Smooth muscle cell (in vitro differentiated cells): ENCODE data around the gene CISTR. TPM values are rescaled to one million over a fixed set of nuclear protein-coding genes. Genes with fewer than 3 reads are reported as not detected.

Experiments
- DNase-seq: peaks from one replicate; lab custom pipeline; 2025; ENCODE audit not compliant: unreplicated experiment; lab: John Stamatoyannopoulos, UW
- H2AFZ ChIP-seq: fragments of 200-600 bp; sonication (generic); 2 replicates; pipeline ENCODE4 v1.6.0; 2016; ENCODE audit warnings: antibody characterized with exemption, low read depth, mild to moderate bottlenecking
- H3F3A ChIP-seq: fragments of 200-600 bp; sonication (generic); 2 replicates; pipeline ENCODE4 v1.6.0; 2017; ENCODE audit warnings: antibody characterized with exemption, low read depth
- H3K27ac ChIP-seq: fragments of 200-600 bp; sonication (generic); 2 replicates; pipeline ENCODE4 v1.5.1; 2016; ENCODE audit warnings: low read depth, mild to moderate bottlenecking
- H3K27me3 ChIP-seq: fragments of 200-600 bp; sonication (generic); 2 replicates; pipeline ENCODE4 v1.6.1; 2016; ENCODE audit warnings: low read depth, mild to moderate bottlenecking
- H3K36me3 ChIP-seq: fragments of 200-600 bp; sonication (generic); 2 replicates; pipeline ENCODE4 v1.5.1; 2016; ENCODE audit warnings: low read depth
- H3K4me1 ChIP-seq: fragments of 200-600 bp; sonication (generic); 2 replicates; pipeline ENCODE4 v1.5.1; 2016; ENCODE audit warnings: low read depth
- H3K4me2 ChIP-seq: fragments of 200-600 bp; sonication (generic); 2 replicates; pipeline ENCODE4 v1.6.0; 2016; ENCODE audit warnings: mild to moderate bottlenecking
- H3K4me3 ChIP-seq: fragments of 200-600 bp; sonication (generic); 2 replicates; pipeline ENCODE4 v1.5.1; 2016; ENCODE audit warnings: mild to moderate bottlenecking
- H3K79me2 ChIP-seq: fragments of 200-600 bp; sonication (generic); 2 replicates; pipeline ENCODE4 v1.6.0; 2016; ENCODE audit warnings: low read depth, mild to moderate bottlenecking
- H3K9ac ChIP-seq: fragments of 200-600 bp; sonication (generic); 2 replicates; pipeline ENCODE4 v1.6.0; 2016; ENCODE audit warnings: low read depth
- H3K9me3 ChIP-seq: fragments of 200-600 bp; sonication (generic); replicated peaks from 2 replicates; pipeline ENCODE4 v1.5.1; 2016; ENCODE audit warnings: low read depth
- H4K20me1 ChIP-seq: fragments of 200-600 bp; sonication (generic); 2 replicates; pipeline ENCODE4 v1.6.0; 2016; ENCODE audit warnings: low read depth
- CTCF ChIP-seq: fragments of 200-600 bp; sonication (generic); IDR thresholded peaks from 2 replicates; pipeline ENCODE4 v1.5.1; 2017; ENCODE audit warnings: borderline replicate concordance, mild to moderate bottlenecking, antibody characterized with exemption; ENCODE audit not compliant: insufficient read depth, poor library complexity, severe bottlenecking
- WGBS: methylation state at CpG from one replicate; pipeline ENCODE4 v1.1.7; 2016; ENCODE audit warnings: low lambda C conversion rate; 5-methylcytosine and 5-hydroxymethylcytosine counted together
- polyA plus RNA-seq: library from polyadenylated mRNA; unstranded; fragments of >200 nt; fragmentation: Nextera tagmentation; extraction: Ambion mirVana; gene quantifications from 2 replicates; pipeline ENCODE4 v1.2.1, GENCODE V29; 2016
- total RNA-seq: library from RNA; depleted of rRNA; stranded (reverse); fragments of >200 nt; gene quantifications from 2 replicates; pipeline ENCODE4 v1.2.3, GENCODE V29; 2014

The CISTR gene
- total and polyA plus RNA-seq, 2 experiments from 2014 or later = not detected

GRCh38 chr12:53701518-53702264 lies 50.1 kb downstream of the CISTR start:
- Histone ChIP-seq H3K27ac (no peak overlapping the region), H3K36me3 (no peaks in the 10 kb centered on the region), H3K4me3 (no peak overlapping the region), H3K79me2 (no peaks in the 10 kb centered on the region), H3F3A (no peaks in the 10 kb centered on the region), H3K4me2 (no peak overlapping the region), H3K9ac (no peak overlapping the region), H3K27me3 (peaks cover 92% of the 10 kb centered on the region), H3K4me1 (peaks cover 3% of the 10 kb centered on the region), H4K20me1 (no peaks in the 10 kb centered on the region), H2AFZ (no peak overlapping the region), H3K9me3 (no peaks in the 10 kb centered on the region)
- WGBS = 3% methylated on average over 8 of the region's 8 CpGs
- DNase-seq = peak; percentile 25
- TF ChIP-seq CTCF = peak; percentile 91

- 70% methylated on average over 6 of the region's 6 CpGs for WGBS
- no peaks in the 10 kb centered on the region for H3K9me3 ChIP-seq
Observed at GRCh38 chr12:53700567-53700966, 51.2 kb downstream of the CISTR start.

GRCh38 chr12:53699678-53700025 lies 52.1 kb downstream of the CISTR start:
- H3K27me3 ChIP-seq = peaks cover 92% of the 10 kb centered on the region
- H2AFZ ChIP-seq = no peak overlapping the region
- no peak for TF ChIP-seq CTCF
- H4K20me1 ChIP-seq = no peaks in the 10 kb centered on the region
- H3K4me1 ChIP-seq = peaks cover 19% of the 10 kb centered on the region
- H3K27ac ChIP-seq = no peak overlapping the region
- no peak for DNase-seq
- H3K9ac ChIP-seq = no peak overlapping the region
- H3F3A ChIP-seq = no peaks in the 10 kb centered on the region
- H3K36me3 ChIP-seq = no peaks in the 10 kb centered on the region
- WGBS = 75% methylated on average over 5 of the region's 5 CpGs
- H3K4me2 ChIP-seq = no peak overlapping the region
- no peaks in the 10 kb centered on the region for H3K79me2 ChIP-seq
- H3K4me3 ChIP-seq = no peak overlapping the region
- no peaks in the 10 kb centered on the region for H3K9me3 ChIP-seq

More at GRCh38 chr12:53700567-53700966, 51.2 kb downstream of the CISTR start:
- Histone ChIP-seq H3K4me2 (no peak overlapping the region), H3K4me1 (peaks cover 11% of the 10 kb centered on the region), H3K27me3 (peaks cover 92% of the 10 kb centered on the region), H3K9ac (no peak overlapping the region), H3K4me3 (no peak overlapping the region), H2AFZ (no peak overlapping the region), H4K20me1 (no peaks in the 10 kb centered on the region), H3F3A (no peaks in the 10 kb centered on the region), H3K79me2 (no peaks in the 10 kb centered on the region), H3K36me3 (no peaks in the 10 kb centered on the region), H3K27ac (no peak overlapping the region)
- no peak for TF ChIP-seq CTCF
- no peak for DNase-seq

- WGBS = 70% methylated on average over 3 of the region's 3 CpGs
- TF ChIP-seq CTCF = no peak
- Histone ChIP-seq H3K4me1 (peaks cover 19% of the 10 kb centered on the region), H4K20me1 (no peaks in the 10 kb centered on the region), H3K36me3 (no peaks in the 10 kb centered on the region), H3K9me3 (no peaks in the 10 kb centered on the region), H3K27ac (no peak overlapping the region), H3F3A (no peaks in the 10 kb centered on the region), H3K4me2 (no peak overlapping the region), H3K27me3 (peaks cover 92% of the 10 kb centered on the region), H3K9ac (no peak overlapping the region), H3K4me3 (no peak overlapping the region), H2AFZ (no peak overlapping the region), H3K79me2 (no peaks in the 10 kb centered on the region)
- no peak for DNase-seq
Observed at GRCh38 chr12:53698948-53699677, 52.7 kb downstream of the CISTR start.
